ENCODE data around the gene RILPL1. TPM values are rescaled to one million over a fixed set of nuclear protein-coding genes. Genes with fewer than 3 reads are reported as not detected.

The RILPL1 gene
- total and polyA plus RNA-seq, 2 of the 4 experiments (the other 2 are of a cell fraction), result 11.1 to 19.8 TPM

DNA sequence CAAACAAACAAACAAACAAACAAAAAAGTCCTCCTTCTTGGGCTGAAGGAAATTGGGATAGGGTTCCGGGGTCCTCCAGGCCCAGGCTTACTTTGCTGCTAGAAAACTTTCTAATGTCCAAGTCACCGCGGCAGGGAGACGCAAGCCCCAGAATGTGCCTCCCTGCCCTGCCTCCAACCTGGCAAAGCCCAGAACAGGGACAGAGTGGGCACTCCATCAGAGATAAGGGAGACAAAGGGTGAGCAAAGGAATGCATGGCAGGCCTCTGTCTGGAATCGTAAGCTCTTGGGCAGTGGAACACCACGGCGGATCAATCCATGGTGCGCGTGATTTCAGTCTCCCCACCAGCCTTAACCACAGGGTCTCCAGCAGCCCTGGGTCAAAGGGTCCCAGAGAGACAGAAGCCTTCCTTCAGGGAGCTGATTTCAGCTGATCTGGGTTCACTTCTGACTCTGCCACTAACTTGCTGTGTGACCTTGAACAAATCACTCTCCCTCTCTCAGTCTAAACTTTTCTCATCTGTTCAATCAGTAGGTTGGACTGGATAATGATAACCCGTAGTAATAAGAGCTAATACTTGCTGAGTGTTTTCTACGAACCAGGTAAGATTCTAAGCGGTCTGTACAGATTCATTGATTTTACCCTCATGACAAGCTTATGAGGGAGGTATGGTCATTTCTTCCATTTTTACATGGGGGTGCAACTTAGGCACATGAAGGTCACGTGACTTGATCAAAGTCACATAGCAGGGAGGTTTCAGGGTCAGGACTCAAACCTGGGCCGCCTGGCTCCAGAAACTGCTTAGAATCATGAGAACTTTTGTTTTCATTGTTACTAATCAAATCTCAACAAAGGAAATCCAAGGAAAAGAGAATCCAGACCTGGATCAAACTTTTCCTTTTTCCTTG, 12.7 kb downstream of the RILPL1 start:
- DNase-seq (no peak), ATAC-seq (ENCODE audit: low read depth) (no peak)
- Histone ChIP-seq H4K91ac (ENCODE audit: insufficient read depth, low read depth, low read length) (no peak overlapping the region), H2BK20ac (ENCODE audit: low read depth, low read length) (no peak overlapping the region), H2AK5ac (ENCODE audit: low read depth, low read length) (no peak overlapping the region), H4K8ac (ENCODE audit: low read depth in 2 of 2, low read length in 2 of 2) (no peak overlapping the region), H3K4me1 (ENCODE audit: control insufficient read depth, insufficient read depth, low read length) (peaks cover 6% of the 10 kb centered on the region), H3K27me3 (ENCODE audit: control insufficient read depth, insufficient read depth, low read length) (no peaks in the 10 kb centered on the region), H2BK5ac (ENCODE audit: low read depth, low read length, poor library complexity, severe bottlenecking) (no peak overlapping the region), H3K27ac (ENCODE audit: insufficient read depth, low read length) (no peak overlapping the region), H3K36me3 (ENCODE audit: control insufficient read depth, insufficient read depth, low read length) (peaks cover 56% of the 10 kb centered on the region), H3K9ac (ENCODE audit: low read depth, low read length) (no peak overlapping the region), H2AFZ (replicated peaks; ENCODE audit: low read length, poor library complexity) (no peak overlapping the region), H3K4ac (ENCODE audit: low read depth, low read length) (no peak overlapping the region), H3K4me3 (ENCODE audit: insufficient read depth, low read depth, low read length) (no peak overlapping the region), H3K56ac (ENCODE audit: extremely low read depth, insufficient read depth, low read length) (no peak overlapping the region), H3K79me1 (ENCODE audit: low read depth in 1 of 2, low read length in 2 of 2) (peaks cover 21 to 34% of the 10 kb centered on the region in 2 experiments), H3K23ac (ENCODE audit: low read depth, low read length) (no peak overlapping the region), H3K9me3 (ENCODE audit: control insufficient read depth, insufficient read depth, low read length) (no peaks in the 10 kb centered on the region), H2AK9ac (replicated peaks; ENCODE audit: low read depth, low read length, poor library complexity) (no peak overlapping the region), H4K20me1 (ENCODE audit: insufficient read depth, low read length) (peaks cover 12% of the 10 kb centered on the region), H3K9me1 (ENCODE audit: insufficient read depth, low read length) (peaks cover 8% of the 10 kb centered on the region), H2BK120ac (ENCODE audit: low read depth, low read length) (no peak overlapping the region), H3K14ac (replicated peaks; ENCODE audit: low read depth, low read length) (no peak overlapping the region), H4K5ac (ENCODE audit: low read depth, low read length) (no peak overlapping the region), H3K18ac (ENCODE audit: low read depth, low read length) (no peak overlapping the region), H3K4me2 (ENCODE audit: low read depth, low read length) (no peak overlapping the region), H2BK15ac (ENCODE audit: low read depth, low read length) (no peak overlapping the region)
- in situ Hi-C loops (cut with MboI; ENCODE audit: low sequenced_read_pairs) (no loop called here), dilution Hi-C loops (cut with HindIII; ENCODE audit: low sequenced_read_pairs, unreplicated experiment) (no loop called here), intact Hi-C loops (cut with micrococcal nuclease) (no loop called here)
- BruUV-seq (replicated peaks), result no TSS peak
- TF ChIP-seq RCOR1 (IDR thresholded peaks at IDR 0.05; ENCODE audit: insufficient replicate concordance, low read length), result no peak
- TF ChIP-seq RFX5 (IDR thresholded peaks at IDR 0.05; ENCODE audit: low read depth, low read length), result no peak
- no peak for TF ChIP-seq CEBPB (IDR thresholded peaks at IDR 0.05; ENCODE audit: low read depth, low read length)
- TF ChIP-seq, protein P1, sequence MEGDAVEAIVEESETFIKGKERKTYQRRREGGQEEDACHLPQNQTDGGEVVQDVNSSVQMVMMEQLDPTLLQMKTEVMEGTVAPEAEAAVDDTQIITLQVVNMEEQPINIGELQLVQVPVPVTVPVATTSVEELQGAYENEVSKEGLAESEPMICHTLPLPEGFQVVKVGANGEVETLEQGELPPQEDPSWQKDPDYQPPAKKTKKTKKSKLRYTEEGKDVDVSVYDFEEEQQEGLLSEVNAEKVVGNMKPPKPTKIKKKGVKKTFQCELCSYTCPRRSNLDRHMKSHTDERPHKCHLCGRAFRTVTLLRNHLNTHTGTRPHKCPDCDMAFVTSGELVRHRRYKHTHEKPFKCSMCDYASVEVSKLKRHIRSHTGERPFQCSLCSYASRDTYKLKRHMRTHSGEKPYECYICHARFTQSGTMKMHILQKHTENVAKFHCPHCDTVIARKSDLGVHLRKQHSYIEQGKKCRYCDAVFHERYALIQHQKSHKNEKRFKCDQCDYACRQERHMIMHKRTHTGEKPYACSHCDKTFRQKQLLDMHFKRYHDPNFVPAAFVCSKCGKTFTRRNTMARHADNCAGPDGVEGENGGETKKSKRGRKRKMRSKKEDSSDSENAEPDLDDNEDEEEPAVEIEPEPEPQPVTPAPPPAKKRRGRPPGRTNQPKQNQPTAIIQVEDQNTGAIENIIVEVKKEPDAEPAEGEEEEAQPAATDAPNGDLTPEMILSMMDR (conservative IDR thresholded peaks at IDR 0.05; ENCODE audit: low read depth, low read length), result no peak
- no peak for TF ChIP-seq FOS (IDR thresholded peaks at IDR 0.05; ENCODE audit: low read depth, low read length)
- TF ChIP-seq CHD1 (IDR thresholded peaks at IDR 0.05; ENCODE audit: low read depth, low read length), result no peak
- TF ChIP-seq MXI1 (IDR thresholded peaks at IDR 0.05; ENCODE audit: borderline replicate concordance, low read depth, low read length), result no peak
- TF ChIP-seq MAFK (IDR thresholded peaks at IDR 0.05; ENCODE audit: low read depth, low read length), result no peak
- TF ChIP-seq, protein P2, sequence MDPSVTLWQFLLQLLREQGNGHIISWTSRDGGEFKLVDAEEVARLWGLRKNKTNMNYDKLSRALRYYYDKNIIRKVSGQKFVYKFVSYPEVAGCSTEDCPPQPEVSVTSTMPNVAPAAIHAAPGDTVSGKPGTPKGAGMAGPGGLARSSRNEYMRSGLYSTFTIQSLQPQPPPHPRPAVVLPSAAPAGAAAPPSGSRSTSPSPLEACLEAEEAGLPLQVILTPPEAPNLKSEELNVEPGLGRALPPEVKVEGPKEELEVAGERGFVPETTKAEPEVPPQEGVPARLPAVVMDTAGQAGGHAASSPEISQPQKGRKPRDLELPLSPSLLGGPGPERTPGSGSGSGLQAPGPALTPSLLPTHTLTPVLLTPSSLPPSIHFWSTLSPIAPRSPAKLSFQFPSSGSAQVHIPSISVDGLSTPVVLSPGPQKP (IDR thresholded peaks at IDR 0.05; ENCODE audit: borderline replicate concordance, low read depth, low read length), result no peak
- no peak for TF ChIP-seq USF2 (IDR thresholded peaks at IDR 0.05; ENCODE audit: low read depth, low read length)
- TF ChIP-seq MAZ (IDR thresholded peaks at IDR 0.05; ENCODE audit: borderline replicate concordance, low read depth, low read length), result no peak
- no peak for TF ChIP-seq POLR2A (IDR thresholded peaks at IDR 0.05; ENCODE audit: low read depth, low read length)
- ChIA-PET POLR2A (ENCODE audit: unreplicated experiment) (no interaction called here), CTCF (no interaction called here)
- WGBS, 2 experiments (ENCODE audit: extremely low coverage in 2 of 2, insufficient read length in 1 of 2), result 83% methylated on average over 4 of the region's 14 CpGs; no CpG with 5 or more reads in 1 of the 2 experiments
